Stimulated activated CD8-positive, alpha-beta memory T cell treated with anti-CD3 and anti-CD28 coated beads, Interleukin-7, amount 100 ng/mL, for 24 hours (primary cell): ENCODE measurements around the gene DYSF.
"Not testable (repeated sequence)": the region's sequence is repeated elsewhere in the genome, so short reads cannot be mapped to it uniquely, and the experiment has no call there.

ENCODE experiments used
- DNase-seq: peaks from one replicate; pipeline ENCODE4 v3.0.0-alpha.2; 2020; ENCODE audit warnings: low read depth

DYSF gene

DNA sequence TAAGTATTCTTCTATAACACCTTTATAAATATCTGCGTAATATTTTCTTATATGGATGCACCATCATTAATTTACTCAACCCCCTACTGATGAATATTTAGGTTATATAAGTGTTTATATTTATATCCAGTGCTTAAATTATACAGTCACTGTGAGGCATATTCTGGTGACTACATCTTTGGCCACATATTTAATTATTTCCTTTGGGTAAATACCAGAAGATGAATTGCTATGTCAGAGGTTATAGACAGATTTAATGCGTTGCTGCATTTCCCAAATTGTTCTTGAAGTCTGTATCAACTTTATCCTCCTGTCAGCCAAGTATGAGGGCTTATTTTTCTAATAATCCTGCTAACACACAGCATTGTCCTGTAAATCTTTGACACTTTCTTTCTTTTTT lies 18.7 kb downstream of the DYSF start:
- DNase-seq, result no peak

DNA sequence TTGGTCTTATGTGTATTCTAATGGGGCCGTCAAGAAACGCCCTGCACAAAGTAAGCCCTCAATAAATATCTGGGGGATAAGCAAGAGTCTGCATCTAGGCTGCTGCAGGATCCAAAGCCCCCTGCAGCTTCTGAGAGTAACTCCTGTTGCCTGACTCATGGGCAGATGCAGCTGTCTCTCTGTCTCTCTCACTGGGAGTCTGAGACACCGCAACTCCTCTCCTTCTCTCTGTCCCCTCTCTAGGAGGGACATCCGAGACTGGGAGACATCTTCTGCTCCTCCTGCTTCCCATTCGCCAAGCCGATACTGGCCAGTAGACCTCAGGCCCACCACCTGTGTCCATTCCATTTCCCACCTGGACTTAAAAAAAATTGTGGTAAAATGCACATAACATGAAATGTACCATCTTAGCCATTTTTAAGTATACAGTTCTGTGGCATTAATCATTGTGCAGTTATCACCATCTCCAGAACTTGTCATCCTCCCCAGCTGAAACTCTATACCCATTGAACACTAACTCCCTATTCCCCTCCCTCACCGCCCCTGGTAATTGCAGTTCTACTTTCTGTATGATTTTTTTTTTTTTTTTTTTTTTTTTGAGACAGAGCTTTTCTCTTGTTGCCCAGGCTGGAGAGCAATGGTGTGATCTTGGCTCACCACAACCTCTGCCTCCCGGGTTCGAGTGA lies 20.1 kb downstream of the DYSF start:
- no peak for DNase-seq

DNA sequence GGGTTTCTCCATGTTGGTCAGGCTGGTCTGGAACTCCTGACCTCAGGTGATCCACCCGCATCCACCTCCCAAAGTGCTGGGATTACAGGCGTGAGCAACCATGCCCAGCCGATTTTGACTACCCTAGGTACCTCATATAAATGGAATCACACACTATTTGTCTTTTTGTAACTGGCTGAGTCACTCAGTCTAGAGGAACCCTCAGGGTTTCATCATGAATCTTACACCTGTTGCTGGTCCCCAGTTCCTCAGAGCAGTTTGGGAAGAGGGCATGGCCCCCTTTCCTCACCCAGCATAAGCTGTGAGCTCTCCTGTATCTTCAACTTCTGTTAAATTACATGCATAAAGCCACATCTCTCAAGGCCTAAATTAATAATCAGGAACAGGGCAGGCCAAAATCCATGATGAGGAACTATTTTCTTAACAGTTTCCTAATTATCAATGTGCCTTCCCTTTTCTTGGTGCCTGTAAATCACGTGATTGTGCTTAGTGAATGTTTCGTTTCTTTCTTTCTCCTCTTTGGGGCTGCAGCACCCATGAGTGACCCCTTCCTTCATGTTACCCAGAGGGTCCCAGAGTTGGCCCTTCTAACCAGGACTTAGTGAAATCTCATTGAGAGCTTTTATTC lies 20.9 kb downstream of the DYSF start:
- DNase-seq, result no peak

- no peak for DNase-seq
Measured at GRCh38 chr2:71474744-71475397, 21.5 kb downstream of the DYSF start.

DNA sequence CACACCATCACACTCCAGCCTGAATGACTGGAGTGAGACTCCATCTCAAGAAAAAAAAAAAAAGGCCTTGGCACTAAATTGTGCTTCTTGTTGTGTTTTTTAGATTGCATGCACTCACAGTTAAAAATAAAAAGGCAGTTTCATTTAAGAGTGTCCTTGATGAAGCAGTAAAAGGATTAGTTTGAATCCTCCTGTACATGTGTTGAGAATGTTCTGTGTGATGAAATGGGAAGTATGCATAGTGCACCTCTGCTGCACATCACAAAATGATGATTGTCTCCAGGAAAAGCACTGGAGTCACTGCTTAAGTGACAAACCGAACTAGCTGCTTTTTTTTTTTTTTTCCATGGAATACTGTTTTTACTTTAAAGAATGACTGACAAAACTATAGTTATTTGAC lies 23.1 kb downstream of the DYSF start:
- DNase-seq, result no peak

GRCh38 chr2:71477231-71477691 lies 23.9 kb downstream of the DYSF start:
- DNase-seq, result no peak

GRCh38 chr2:71478806-71479205 lies 25.4 kb downstream of the DYSF start:
- no peak for DNase-seq

- no peak for DNase-seq
Measured at GRCh38 chr2:71479261-71479660, 25.9 kb downstream of the DYSF start.

DNA sequence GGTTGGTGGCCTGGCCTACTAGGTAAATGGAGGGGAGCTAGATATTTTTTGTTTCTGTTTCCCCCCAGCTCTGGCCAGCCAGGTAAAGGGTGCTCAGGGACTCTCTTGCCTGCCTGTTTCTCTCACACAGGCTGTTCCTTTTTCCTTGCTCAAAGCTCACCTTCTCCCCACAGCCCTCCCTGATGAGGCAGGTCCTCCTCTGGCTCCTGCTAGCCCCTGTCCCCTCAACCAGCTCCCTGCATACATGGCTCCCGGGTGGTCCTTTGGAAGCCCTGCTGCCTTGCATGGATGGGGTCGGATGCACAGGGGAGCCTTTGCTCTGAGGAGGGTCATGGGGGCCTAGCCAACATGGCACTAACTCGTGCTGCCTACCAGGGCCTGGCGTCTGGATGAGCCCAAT lies 27.8 kb downstream of the DYSF start:
- DNase-seq, result no peak

- no peak for DNase-seq
Measured at GRCh38 chr2:71482055-71482454, 28.7 kb downstream of the DYSF start.

DNA sequence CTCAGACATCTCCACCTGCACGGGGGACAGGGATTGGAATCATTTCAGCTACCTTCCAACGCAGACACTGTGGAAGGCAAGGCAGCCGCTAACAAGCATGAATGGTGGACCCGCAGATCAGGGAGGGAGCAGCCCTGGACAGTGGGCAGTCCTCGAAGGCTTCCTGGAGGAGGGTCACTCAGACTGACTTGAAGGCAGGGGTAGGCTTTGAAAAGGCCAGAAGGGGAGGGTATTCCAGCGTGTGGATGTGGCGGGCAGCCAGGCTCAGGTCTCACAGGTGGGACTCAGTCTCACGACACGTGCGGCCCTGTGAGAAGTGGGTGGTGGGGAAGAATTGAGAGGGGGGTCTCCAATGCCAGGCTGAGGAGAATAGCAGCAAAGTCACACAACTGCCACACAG lies 29.9 kb downstream of the DYSF start:
- DNase-seq, result no peak

GRCh38 chr2:71484354-71484753 lies 31.0 kb downstream of the DYSF start:
- no peak for DNase-seq

- no peak for DNase-seq
Measured at GRCh38 chr2:71486881-71487640, 33.7 kb downstream of the DYSF start.

DNA sequence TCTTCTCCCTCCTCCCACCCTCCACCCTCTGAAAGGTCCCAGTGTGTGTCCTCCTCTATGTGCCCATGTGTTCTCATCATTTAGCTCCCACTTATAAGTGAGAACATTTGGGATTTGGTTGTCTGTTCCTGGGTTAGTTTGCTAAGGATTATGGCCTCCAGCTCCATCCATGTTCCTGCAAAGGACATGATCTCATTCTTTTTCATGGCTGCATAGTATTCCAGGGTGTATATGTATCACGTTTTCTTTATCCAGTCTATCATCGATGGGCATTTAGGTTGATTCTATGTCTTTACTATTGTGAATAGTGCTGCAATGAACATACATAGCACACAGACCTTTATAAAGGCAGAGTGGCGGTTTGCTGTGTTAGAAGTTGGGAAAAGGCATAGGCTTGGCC lies 38.2 kb downstream of the DYSF start:
- not testable (repeated sequence) for DNase-seq

DNA sequence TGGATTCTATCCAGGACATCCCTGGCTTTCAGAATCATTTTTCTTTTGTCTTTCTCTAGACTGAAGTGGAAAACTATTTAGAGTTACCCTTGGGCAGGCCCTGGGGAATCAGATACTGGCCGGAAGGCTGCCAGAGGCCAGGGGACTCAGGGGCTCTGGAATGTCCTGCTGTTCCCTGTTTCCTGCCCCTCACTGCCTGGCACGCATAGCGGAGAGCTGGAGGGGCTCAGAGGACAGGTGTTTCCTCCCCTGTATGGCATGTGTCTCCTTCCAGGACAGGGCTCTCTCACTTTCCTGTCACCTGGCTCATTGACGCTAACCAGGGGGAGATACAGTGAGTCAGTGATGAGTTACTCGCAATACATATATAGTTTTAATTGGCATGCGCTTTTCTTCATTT lies 38.8 kb downstream of the DYSF start:
- DNase-seq, result no peak

GRCh38 chr2:71494091-71494490 lies 40.7 kb downstream of the DYSF start:
- no peak for DNase-seq

GRCh38 chr2:71494523-71495155 lies 41.3 kb downstream of the DYSF start:
- no peak for DNase-seq

GRCh38 chr2:71496156-71496770 lies 42.9 kb downstream of the DYSF start:
- DNase-seq, result no peak

DNA sequence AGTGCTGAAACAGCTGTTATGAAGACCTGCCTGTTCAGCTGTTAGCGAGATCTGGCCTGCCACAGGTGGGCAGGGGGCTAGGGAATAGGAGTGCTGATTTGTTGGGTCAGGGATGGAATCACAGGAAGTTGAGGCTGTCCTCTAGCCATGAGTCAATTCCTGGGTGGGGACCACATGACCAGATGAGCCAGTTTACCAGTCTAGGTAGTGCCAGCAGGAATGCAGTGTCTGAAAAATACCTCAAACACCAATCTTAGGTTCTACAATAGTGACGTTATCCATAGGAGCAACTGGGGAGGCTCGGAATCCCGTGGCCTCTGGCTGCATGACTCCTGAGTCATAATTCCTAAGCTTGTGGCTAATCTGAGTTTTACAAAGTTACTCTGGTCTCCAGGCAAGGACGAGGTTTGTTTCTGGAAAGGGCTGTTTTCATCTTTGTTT lies 44.9 kb downstream of the DYSF start:
- DNase-seq, result no peak

DNA sequence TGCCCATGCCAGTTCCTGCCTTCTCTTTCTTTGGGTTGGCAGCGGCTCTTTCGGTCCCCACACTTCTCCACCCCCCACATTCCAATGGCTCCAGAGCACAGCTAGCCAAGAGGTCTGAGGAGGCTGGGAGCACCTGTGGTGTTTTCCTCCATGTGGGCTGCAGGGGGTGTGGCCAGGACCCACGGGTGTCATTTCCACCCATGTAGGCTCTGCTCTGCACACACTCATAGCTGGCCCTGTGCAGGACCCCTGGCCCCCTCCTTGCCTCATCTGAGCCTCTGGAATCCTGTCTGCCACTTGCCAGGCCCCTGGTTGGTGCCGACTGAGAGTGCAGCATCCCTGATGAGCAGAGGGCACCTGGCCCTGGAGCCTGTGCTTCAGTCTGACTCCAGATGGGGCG lies 46.3 kb downstream of the DYSF start:
- no peak for DNase-seq

- no peak for DNase-seq
Measured at GRCh38 chr2:71500426-71501079, 47.2 kb downstream of the DYSF start.
